HCT116 (cell line): ENCODE results near the gene WDFY2. TPM values are rescaled to one million over a fixed set of nuclear protein-coding genes. Genes with fewer than 3 reads are reported as not detected.

Experiments
- ATAC-seq: fragments of 200-7000 bp; cut with Tn5 transposase; 2 replicates; pipeline ENCODE4 v1.9.1; 2020; ENCODE audit warnings: mild to moderate bottlenecking, moderate library complexity
- BruUV-seq: library from RNA; stranded (reverse); fragments of 400-500 nt; replicated peaks from 2 replicates; lab custom pipeline; 2021; lab: Mats Ljungman, UMichigan
- CTCF ChIA-PET: fragments of 300-600 bp; sonication (Branson Sonifier 250); formaldehyde crosslinking; loops from one replicate; lab custom pipeline; 2021; ENCODE audit warnings: antibody characterized with exemption; lab: Charles Lee
- POLR2A ChIA-PET: fragments of 300-600, 350-600 bp; sonication (Branson Sonifier 250); formaldehyde crosslinking; loops from one replicate; lab custom pipeline; 2021; ENCODE audit warnings: antibody characterized with exemption; lab: Charles Lee
- RAD21 ChIA-PET, 2 experiments: fragments of 300-600 bp; sonication (Branson Sonifier 250); formaldehyde crosslinking; loops; one replicate each; lab custom pipeline; 2023; ENCODE audit warnings: low total read pairs in 2 of 2; ENCODE audit not compliant: uncharacterized antibody in 2 of 2, unreplicated experiment in 2 of 2, low non-redundant PET in 1 of 2; lab: Charles Lee
- DNase-seq: peaks from one replicate; pipeline ENCODE4 v3.0.0-alpha.2; 2010; ENCODE audit warnings: low read depth, low spot score
- H2AFZ ChIP-seq: fragments of 200-600 bp; shearing (Covaris generic), sonication (generic); 2 replicates; pipeline ENCODE4 v1.6.1; 2017; ENCODE audit warnings: low read depth, mixed run types, mixed read lengths, antibody characterized with exemption, low read length; ENCODE audit not compliant: poor library complexity, severe bottlenecking
- H3K27ac ChIP-seq: 2 replicates; pipeline ENCODE4 v1.5.1; 2012; ENCODE audit warnings: low read depth, low read length
- H3K27me3 ChIP-seq: fragments of 200-600 bp; sonication (generic); 2 replicates; pipeline ENCODE4 v1.6.1; 2016; ENCODE audit warnings: mixed run types, low read length, mixed read lengths; ENCODE audit not compliant: insufficient read depth
- H3K36me3 ChIP-seq, 2 experiments: fragments of 200-500 bp in 1 of 2; fragments of 200-600 bp in 1 of 2; sonication (Bioruptor generic) in 1 of 2; sonication (generic) in 1 of 2; 2 replicates each; pipeline versions ENCODE4 v1.5.1 to v1.6.1; 2014 to 2016; ENCODE audit warnings: low read length in 2 of 2, inconsistent platforms in 1 of 2, mixed read lengths in 1 of 2, mixed run types in 1 of 2; ENCODE audit not compliant: insufficient read depth in 2 of 2, control insufficient read depth in 1 of 2
- H3K4me1 ChIP-seq, 2 experiments: fragments of 200-600 bp in 1 of 2; sonication (generic) in 1 of 2; 2 replicates each; pipeline versions ENCODE4 v1.5.1 to v1.6.1; 2012 to 2017; ENCODE audit warnings: low read length in 2 of 2, inconsistent platforms in 1 of 2, mild to moderate bottlenecking in 1 of 2, mixed read lengths in 1 of 2, mixed run types in 1 of 2, moderate library complexity in 1 of 2; ENCODE audit not compliant: insufficient read depth in 2 of 2, control insufficient read depth in 1 of 2
- H3K4me2 ChIP-seq: fragments of 200-600 bp; sonication (generic); 2 replicates; pipeline ENCODE4 v1.6.1; 2017; ENCODE audit warnings: mixed run types, low read length, mixed read lengths
- H3K4me3 ChIP-seq, 2 experiments: fragments of 200-600 bp in 1 of 2; sonication (generic) in 1 of 2; replicated peaks in 1 of 2; 2 replicates each; pipeline ENCODE4 v1.5.1; 2011 to 2016; ENCODE audit warnings: low read length in 2 of 2, control low read depth in 1 of 2, low read depth in 1 of 2, mild to moderate bottlenecking in 1 of 2, mixed read lengths in 1 of 2, mixed run types in 1 of 2
- H3K79me2 ChIP-seq: fragments of 200-600 bp; sonication (generic); 2 replicates; pipeline ENCODE4 v1.6.1; 2017; ENCODE audit warnings: mild to moderate bottlenecking, mixed run types, low read length, moderate library complexity, mixed read lengths; ENCODE audit not compliant: insufficient read depth
- H3K9ac ChIP-seq: fragments of 200-600 bp; sonication (generic); 2 replicates; pipeline ENCODE4 v1.6.1; 2016; ENCODE audit warnings: low read length, mixed read lengths
- H3K9me2 ChIP-seq: fragments of 200-600 bp; sonication (generic), shearing (Covaris generic); 2 replicates; pipeline ENCODE4 v1.6.1; 2017; ENCODE audit warnings: mixed run types, mild to moderate bottlenecking, moderate library complexity; ENCODE audit not compliant: insufficient read depth
- H3K9me3 ChIP-seq, 2 experiments: fragments of 200-500 bp in 1 of 2; fragments of 200-600 bp in 1 of 2; sonication (Bioruptor generic) in 1 of 2; sonication (generic) in 1 of 2; 2 replicates each; pipeline ENCODE4 v1.6.1; 2014 to 2017; ENCODE audit warnings: low read length in 2 of 2, mixed read lengths in 2 of 2, inconsistent platforms in 1 of 2, low read depth in 1 of 2, mild to moderate bottlenecking in 1 of 2, mixed run types in 1 of 2, moderate library complexity in 1 of 2; ENCODE audit not compliant: control insufficient read depth in 1 of 2, insufficient read depth in 1 of 2
- H4K20me1 ChIP-seq: fragments of 200-600 bp; sonication (generic), shearing (Covaris generic); 2 replicates; pipeline ENCODE4 v1.6.1; 2017; ENCODE audit warnings: mixed run types, mild to moderate bottlenecking, moderate library complexity; ENCODE audit not compliant: insufficient read depth
- CBX3 ChIP-seq: IDR thresholded peaks from 2 replicates; pipeline ENCODE4 v1.6.1; 2012; ENCODE audit warnings: low read depth
- CTCF ChIP-seq, 3 experiments: fragments of 200-600 bp in 1 of 3; sonication (generic) in 1 of 3; IDR thresholded peaks in 2 of 3; conservative IDR thresholded peaks in 1 of 3; 2 replicates each; pipeline ENCODE4 v1.5.1; 2012 to 2017; ENCODE audit warnings: low read depth in 2 of 3, low read length in 2 of 3, antibody characterized with exemption in 1 of 3, borderline replicate concordance in 1 of 3, control low read depth in 1 of 3, mild to moderate bottlenecking in 1 of 3, mixed read lengths in 1 of 3, mixed run types in 1 of 3, moderate library complexity in 1 of 3; ENCODE audit not compliant: insufficient read depth in 1 of 3
- EGR1 ChIP-seq: IDR thresholded peaks from 2 replicates; pipeline ENCODE4 v1.6.1; 2012; ENCODE audit warnings: low read depth
- ELF1 ChIP-seq: IDR thresholded peaks from 2 replicates; pipeline ENCODE4 v1.6.1; 2012; ENCODE audit warnings: low read depth, borderline replicate concordance
- EZH2 ChIP-seq: fragments of 200-600 bp; sonication (generic); IDR thresholded peaks from 2 replicates; pipeline ENCODE4 v1.6.1; 2017; ENCODE audit warnings: antibody characterized with exemption, mixed run types
- EZH2phosphoT487 ChIP-seq: fragments of 200-600 bp; IDR thresholded peaks from 2 replicates; pipeline ENCODE4 v1.6.1; 2018; ENCODE audit warnings: antibody characterized with exemption, borderline replicate concordance
- FOSL1 ChIP-seq: IDR thresholded peaks from 2 replicates; pipeline ENCODE4 v1.6.1; 2012; ENCODE audit warnings: low read depth
- JUND ChIP-seq: IDR thresholded peaks from 2 replicates; pipeline ENCODE4 v1.6.1; 2012
- MAX ChIP-seq: IDR thresholded peaks from 2 replicates; pipeline ENCODE4 v1.6.1; 2012
- POLR2A ChIP-seq: IDR thresholded peaks from 2 replicates; pipeline ENCODE4 v1.7.0; 2011; ENCODE audit warnings: borderline replicate concordance; ENCODE audit not compliant: insufficient read depth, insufficient read length; ENCODE audit errors: extremely low read depth
- POLR2AphosphoS5 ChIP-seq: IDR thresholded peaks from 2 replicates; pipeline ENCODE4 v1.6.1; 2011; ENCODE audit warnings: mild to moderate bottlenecking, low read depth, low read length, moderate library complexity
- RAD21 ChIP-seq: IDR thresholded peaks from 2 replicates; pipeline ENCODE4 v1.6.1; 2012; ENCODE audit warnings: low read depth, mild to moderate bottlenecking
- SP1 ChIP-seq: IDR thresholded peaks from 2 replicates; pipeline ENCODE4 v1.6.1; 2012; ENCODE audit warnings: low read depth
- TCF7L2 ChIP-seq: IDR thresholded peaks from 2 replicates; pipeline ENCODE4 v1.7.0; 2011; ENCODE audit warnings: borderline replicate concordance, inconsistent platforms; ENCODE audit not compliant: insufficient read depth, insufficient read length; ENCODE audit errors: extremely low read depth
- intact Hi-C: fragments of 100-400 bp; cut with micrococcal nuclease; formaldehyde crosslinking; loops from 2 replicates; pipeline ENCODE4 v1.10.0; 2022
- total RNA-seq: library from RNA; stranded (reverse); gene quantifications from one replicate; pipeline ENCODE4 v1.2.1, GENCODE V29; 2021; ENCODE audit not compliant: unreplicated experiment
- TF ChIP-seq, protein P1 (sequence below): IDR thresholded peaks from 2 replicates; pipeline ENCODE4 v1.6.1; 2011; ENCODE audit warnings: mild to moderate bottlenecking, low read length, moderate library complexity; ENCODE audit not compliant: insufficient replicate concordance; ENCODE audit errors: extremely low read depth

WDFY2 gene
- total RNA-seq, 1 experiment from 2014 or later = 6.1 TPM

DNA sequence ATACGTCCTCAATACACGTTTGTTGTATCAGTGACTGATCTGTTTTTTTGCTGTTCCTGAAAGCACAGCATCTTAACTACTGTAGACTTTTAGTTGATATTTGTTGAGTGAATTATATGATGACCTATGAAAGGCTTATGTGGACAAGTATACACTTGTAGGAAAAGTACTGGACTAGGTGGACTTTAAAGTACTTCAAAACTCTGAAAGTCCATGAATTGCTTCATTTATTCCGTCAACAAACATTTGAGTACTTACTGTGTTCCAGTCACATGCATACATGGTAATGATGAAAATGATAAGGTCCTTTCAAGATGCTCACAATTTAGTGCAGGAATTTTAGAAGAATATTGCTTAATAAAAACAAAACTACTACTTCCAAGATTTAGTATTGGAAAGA is 3.1 kb downstream of the WDFY2 start:
- no peaks in the 10 kb centered on the region for H3K27me3 ChIP-seq
- no peak overlapping the region for H2AFZ ChIP-seq
- CTCF ChIA-PET = interaction anchor here (1.5 kb wide), 1 partner anchor 210 kb away, joined by 5 read pairs; no protein-coding TSS in a partner anchor
- no TSS peak for BruUV-seq
- no peaks in the 10 kb centered on the region for H3K36me3 ChIP-seq
- POLR2A ChIA-PET = no interaction called here
- H3K4me3 ChIP-seq = no peak overlapping the region
- no peak overlapping the region for H3K4me2 ChIP-seq
- ATAC-seq (no peak), DNase-seq (no peak)
- RAD21 ChIA-PET = no interaction called here
- TF ChIP-seq EZH2phosphoT487 = no peak
- no peak for TF ChIP-seq POLR2AphosphoS5
- no peak for TF ChIP-seq CBX3
- TF ChIP-seq EGR1 = no peak
- no peak for TF ChIP-seq RAD21
- TF ChIP-seq SP1 = no peak
- TF ChIP-seq, protein P1, sequence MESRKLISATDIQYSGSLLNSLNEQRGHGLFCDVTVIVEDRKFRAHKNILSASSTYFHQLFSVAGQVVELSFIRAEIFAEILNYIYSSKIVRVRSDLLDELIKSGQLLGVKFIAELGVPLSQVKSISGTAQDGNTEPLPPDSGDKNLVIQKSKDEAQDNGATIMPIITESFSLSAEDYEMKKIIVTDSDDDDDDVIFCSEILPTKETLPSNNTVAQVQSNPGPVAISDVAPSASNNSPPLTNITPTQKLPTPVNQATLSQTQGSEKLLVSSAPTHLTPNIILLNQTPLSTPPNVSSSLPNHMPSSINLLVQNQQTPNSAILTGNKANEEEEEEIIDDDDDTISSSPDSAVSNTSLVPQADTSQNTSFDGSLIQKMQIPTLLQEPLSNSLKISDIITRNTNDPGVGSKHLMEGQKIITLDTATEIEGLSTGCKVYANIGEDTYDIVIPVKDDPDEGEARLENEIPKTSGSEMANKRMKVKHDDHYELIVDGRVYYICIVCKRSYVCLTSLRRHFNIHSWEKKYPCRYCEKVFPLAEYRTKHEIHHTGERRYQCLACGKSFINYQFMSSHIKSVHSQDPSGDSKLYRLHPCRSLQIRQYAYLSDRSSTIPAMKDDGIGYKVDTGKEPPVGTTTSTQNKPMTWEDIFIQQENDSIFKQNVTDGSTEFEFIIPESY = no peak
- no peak for TF ChIP-seq FOSL1
- no peak for TF ChIP-seq MAX
- no peak for TF ChIP-seq POLR2A
- no peak for TF ChIP-seq CTCF (IDR thresholded peaks at IDR 0.05 in 2 of 3, conservative IDR thresholded peaks at IDR 0.05 in 1 of 3; ENCODE audit: borderline replicate concordance in 1 of 3, insufficient read depth in 1 of 3, low read depth in 2 of 3, low read length in 2 of 3)
- TF ChIP-seq EZH2 = no peak
- TF ChIP-seq ELF1 = no peak
- TF ChIP-seq TCF7L2 = no peak
- no peak for TF ChIP-seq JUND
- no peaks in the 10 kb centered on the region for H4K20me1 ChIP-seq
- no peak overlapping the region for H3K9ac ChIP-seq
- peaks cover 21 to 30% of the 10 kb centered on the region in 2 experiments for H3K4me1 ChIP-seq
- H3K9me3 ChIP-seq = no peaks in the 10 kb centered on the region
- H3K27ac ChIP-seq = no peak overlapping the region
- intact Hi-C loops = no loop called here
- H3K9me2 ChIP-seq = no peaks in the 10 kb centered on the region
- H3K79me2 ChIP-seq = peaks cover 6% of the 10 kb centered on the region
